GM12878 (cell line): Measurements from ENCODE around the gene ZNF48. TPM values are rescaled to one million over a fixed set of nuclear protein-coding genes. Genes with fewer than 3 reads are reported as not detected.
"Not testable (repeated sequence)": the region's sequence is repeated elsewhere in the genome, so short reads cannot be mapped to it uniquely, and the experiment has no call there.

Experiments used
- ATAC-seq: fragments of 200-7000 bp; cut with Tn5 transposase; 3 replicates; pipeline ENCODE4 v1.9.1; 2020; ENCODE audit warnings: mild to moderate bottlenecking, moderate library complexity
- BruUV-seq: library from RNA; stranded (reverse); fragments of 400-500 nt; replicated peaks from 2 replicates; lab custom pipeline; 2021; lab: Mats Ljungman, UMichigan
- CTCF ChIA-PET: fragments of 300-600 bp; sonication (Branson Sonifier 250); formaldehyde crosslinking; extraction: SDS; loops from one replicate; lab custom pipeline; 2021; ENCODE audit warnings: inconsistent platforms; lab: Yijun Ruan, JAX
- POLR2A ChIA-PET: fragments of 350-600 bp; formaldehyde crosslinking; extraction: SDS; loops from one replicate; lab custom pipeline; 2021; ENCODE audit warnings: inconsistent platforms; lab: Charles Lee
- RAD21 ChIA-PET: fragments of 300-600 bp; sonication (Branson Sonifier 250); formaldehyde crosslinking; loops from one replicate; lab custom pipeline; 2023; ENCODE audit warnings: antibody characterized with exemption; ENCODE audit not compliant: unreplicated experiment; lab: Charles Lee
- SMC1A ChIA-PET: fragments of 300-600 bp; sonication (Branson Sonifier 250); formaldehyde crosslinking; loops from one replicate; lab custom pipeline; 2023; ENCODE audit not compliant: unreplicated experiment, uncharacterized antibody; lab: Charles Lee
- DNase-seq: peaks from one replicate; pipeline ENCODE4 v3.0.0-alpha.2; 2011; ENCODE audit warnings: low read depth, low spot score
- FAIRE-seq: peaks from 3 replicates; lab custom pipeline; 2011; peaks lifted over from hg19 to GRCh38; lab: Jason Lieb, UNC
- H2AFZ ChIP-seq: 2 replicates; pipeline ENCODE4 v1.6.0; 2011; ENCODE audit warnings: low read depth, low read length, control low read depth; ENCODE audit not compliant: control insufficient read depth
- H3K27ac ChIP-seq: 2 replicates; pipeline ENCODE4 v1.5.1; 2011; ENCODE audit warnings: control low read depth; ENCODE audit not compliant: control insufficient read depth, insufficient read depth
- H3K27me3 ChIP-seq, 2 experiments: replicated peaks in 1 of 2; 2 replicates each; pipeline versions ENCODE4 v1.6.0 to v1.6.1; 2011; ENCODE audit warnings: low read length in 1 of 2; ENCODE audit not compliant: control insufficient read depth in 2 of 2, insufficient read depth in 2 of 2
- H3K36me3 ChIP-seq, 2 experiments: 2 replicates each; pipeline ENCODE4 v1.5.1; 2011; ENCODE audit warnings: low read length in 1 of 2; ENCODE audit not compliant: control insufficient read depth in 2 of 2, insufficient read depth in 2 of 2
- H3K4me1 ChIP-seq: 2 replicates; pipeline ENCODE4 v1.6.1; 2011; ENCODE audit warnings: mild to moderate bottlenecking, low read length, moderate library complexity, mixed read lengths; ENCODE audit not compliant: control insufficient read depth, insufficient read depth
- H3K4me2 ChIP-seq: 2 replicates; pipeline ENCODE4 v1.6.0; 2011; ENCODE audit warnings: control low read depth; ENCODE audit not compliant: control insufficient read depth, insufficient read depth
- H3K4me3 ChIP-seq: fragments of 200-600 bp; sonication (generic); 2 replicates; pipeline ENCODE4 v1.5.1; 2016
- H3K79me2 ChIP-seq: 2 replicates; pipeline ENCODE4 v1.6.0; 2011; ENCODE audit warnings: low read length; ENCODE audit not compliant: control insufficient read depth, insufficient read depth
- H3K9ac ChIP-seq: 2 replicates; pipeline ENCODE4 v1.8.0; 2011; ENCODE audit warnings: low read length, control low read depth, mixed read lengths; ENCODE audit not compliant: control insufficient read depth, insufficient read depth
- H3K9me3 ChIP-seq: replicated peaks from 3 replicates; pipeline ENCODE4 v1.5.1; 2011; ENCODE audit warnings: mild to moderate bottlenecking, low read length; ENCODE audit not compliant: control insufficient read depth, insufficient read depth
- H4K20me1 ChIP-seq: 2 replicates; pipeline ENCODE4 v1.6.0; 2011; ENCODE audit not compliant: control insufficient read depth, insufficient read depth
- CHD4 ChIP-seq: fragments of 200-600 bp; sonication (generic); IDR thresholded peaks from 2 replicates; pipeline ENCODE4 v1.6.1; 2016; ENCODE audit warnings: mild to moderate bottlenecking
- HDGF ChIP-seq: fragments of 450-650 bp; IDR thresholded peaks from 2 replicates; pipeline ENCODE4 v1.6.1; 2016; ENCODE audit warnings: antibody characterized with exemption
- IKZF2 ChIP-seq, 2 experiments: fragments of 450-650 bp; IDR thresholded peaks; 2 replicates each; pipeline ENCODE4 v1.6.1; 2017; ENCODE audit warnings: mild to moderate bottlenecking in 2 of 2, moderate library complexity in 2 of 2
- WGBS: methylation state at CpG from one replicate; pipeline ENCODE4 v1.1.6; 2016; ENCODE audit warnings: low lambda C conversion rate; ENCODE audit not compliant: insufficient replicate concordance, insufficient coverage; ENCODE audit errors: missing lambda C conversion rate; 5-methylcytosine and 5-hydroxymethylcytosine counted together
- in situ Hi-C: fragments of 300-500 bp; cut with MboI; formaldehyde crosslinking; loops from 9 replicates; pipeline ENCODE4 v1.14.3; 2018; ENCODE audit warnings: mixed read lengths
- intact Hi-C: fragments of 100-400 bp; cut with micrococcal nuclease; formaldehyde crosslinking; loops from one replicate; pipeline ENCODE4 v1.14.2; 2022; ENCODE audit not compliant: unreplicated experiment
- polyA plus RNA-seq, 11 experiments: library from polyadenylated mRNA; depleted of rRNA in 4 of 11; unstranded in 6 of 11; stranded (reverse) in 5 of 11; fragments of >200 nt; fragmentation: Nextera tagmentation in 4 of 11; fragmentation: Illumina TruSeq in 1 of 11; extraction: Ambion mirVana in 4 of 11; extraction: Trizol in 1 of 11; gene quantifications; 1 replicate in 1 of 11; 2 replicates in 10 of 11; pipeline versions ENCODE4 v1.2.1 to v1.2.3, GENCODE V29; 2011 to 2016; ENCODE audit warnings: inconsistent platforms in 2 of 11, missing spikeins in 2 of 11, low read depth in 1 of 11
- total RNA-seq, 4 experiments: library from RNA; depleted of rRNA in 3 of 4; stranded (reverse); fragments of >200 nt in 3 of 4; fragmentation: Illumina TruSeq in 1 of 4; extraction: Trizol in 1 of 4; gene quantifications; 2 replicates each; pipeline versions ENCODE4 v1.2.1 to v1.2.3, GENCODE V29; 2013 to 2021

Gene ZNF48
- total and polyA plus RNA-seq, 10 of the 15 experiments (the other 5 are each of a cell fraction or from before 2014, with no cell fraction given) = 0.14 to 12.0 (median 4.2) TPM

GRCh38 chr16:30395992-30396585, 869 bp downstream of the ZNF48 start:
- DNase-seq = no peak

GRCh38 chr16:30396627-30397026, 1.4 kb downstream of the ZNF48 start:
- 98% methylated on average over 3 of the region's 4 CpGs for WGBS
- POLR2A ChIA-PET = interaction anchor here (0.6 to 3.1 kb wide), 6 partner anchors 9 to 637 kb away, joined by 3 to 25 read pairs (median 8); partner anchors contain the start of genes SEPTIN1, STX4 and ZNF771
- H3K9me3 ChIP-seq, H3K4me2 ChIP-seq, H2AFZ ChIP-seq, BruUV-seq, H3K9ac ChIP-seq, H3K27me3 ChIP-seq, intact Hi-C loops, H4K20me1 ChIP-seq, H3K4me3 ChIP-seq, DNase-seq, ATAC-seq, H3K79me2 ChIP-seq, H3K27ac ChIP-seq, FAIRE-seq, in situ Hi-C loops, H3K36me3 ChIP-seq: not testable (repeated sequence)
- RAD21 ChIA-PET = interaction anchor here (0.9 to 2.4 kb wide), 4 partner anchors 12 to 42 kb away, joined by 3 to 32 read pairs (median 6); partner anchors contain the start of gene ZNF771
- H3K4me1 ChIP-seq = peaks cover 13% of the 10 kb centered on the region
- CTCF ChIA-PET = interaction anchor here (0.9 to 3.3 kb wide), 8 partner anchors 9 to 202 kb away, joined by 3 to 29 read pairs (median 3); partner anchors contain the start of genes SEPTIN1 and ZNF771
- SMC1A ChIA-PET = interaction anchor here (1.2 to 2.4 kb wide), 5 partner anchors 9 to 139 kb away, joined by 3 to 12 read pairs (median 9); partner anchors contain the start of genes SEPTIN1, TBC1D10B and ZNF771

More at GRCh38 chr16:30395992-30396585, 869 bp downstream of the ZNF48 start:
- FAIRE-seq (peak; percentile 44), ATAC-seq (peak; percentile 10; the same call in 2 of the 3 replicates)
- WGBS = 43% methylated on average over 13 of the region's 13 CpGs
- ChIA-PET CTCF (interaction anchor here (0.9 to 3.3 kb wide), 9 partner anchors 8 to 202 kb away, joined by 3 to 29 read pairs (median 3); partner anchors contain the start of genes DCTPP1, SEPTIN1 and ZNF771), POLR2A (interaction anchor here (0.7 to 3.1 kb wide), 8 partner anchors 9 to 638 kb away, joined by 3 to 25 read pairs (median 6); partner anchors contain the start of genes ITGAL, SEPTIN1, STX4 and ZNF771), SMC1A (interaction anchor here (1.2 to 2.4 kb wide), 6 partner anchors 10 to 140 kb away, joined by 3 to 12 read pairs (median 7); partner anchors contain the start of genes DCTPP1, SEPTIN1, TBC1D10B and ZNF771), RAD21 (interaction anchor here (0.9 to 2.4 kb wide), 8 partner anchors 12 to 267 kb away, joined by 3 to 32 read pairs (median 6); partner anchors contain the start of genes SEPTIN1, ZNF747 and ZNF771)
- Histone ChIP-seq H3K9me3 (no peaks in the 10 kb centered on the region), H3K4me3 (peak overlapping the region; percentile 92), H2AFZ (peak overlapping the region; percentile 72), H3K9ac (peak overlapping the region; percentile 63), H3K4me1 (peaks cover 13% of the 10 kb centered on the region), H3K4me2 (peak overlapping the region; percentile 92), H3K27me3 (no peaks in the 10 kb centered on the region), H3K79me2 (peaks cover 5% of the 10 kb centered on the region), H3K27ac (peak overlapping the region; percentile 42; the same call in 1 of the 2 replicates), H4K20me1 (no peaks in the 10 kb centered on the region), H3K36me3 (peaks cover 0 to 2% of the 10 kb centered on the region in 2 experiments; a peak in 3 of 4 replicates)
- BruUV-seq = TSS peak; percentile 75
- intact Hi-C loops = no loop called here
- TF ChIP-seq IKZF2 (IDR thresholded peaks at IDR 0.05) (0 out of 4 replicates have a peak, but pooled peaks of 1 of the 2 experiments have one; percentile 17), HDGF (0 out of 2 replicates have a peak, but pooled peaks have one; percentile 15), CHD4 (no peak)
- in situ Hi-C loops = no loop called here
